ENCODE measurements around the gene PSMF1.
"Not testable (repeated sequence)": the region's sequence is repeated elsewhere in the genome, so short reads cannot be mapped to it uniquely, and the experiment has no call there.

The PSMF1 gene

GRCh38 chr20:1215386-1216170 is 97.2 kb downstream of the PSMF1 start:
- peak; percentile 13 for DNase-seq (ENCODE audit: low read depth)

- not testable (repeated sequence) for DNase-seq (ENCODE audit: low read depth)
Observed at GRCh38 chr20:1216527-1217427, 98.4 kb downstream of the PSMF1 start.

Measured in ELR (cell line).